Neural progenitor cell (in vitro differentiated cells): ENCODE data around the gene PTX4. TPM values are rescaled to one million over a fixed set of nuclear protein-coding genes. Genes with fewer than 3 reads are reported as not detected.
A peak's percentile ranks its signal among the peaks of the same experiment; 100 is the strongest.
"Not testable (repeated sequence)": the region's sequence is repeated elsewhere in the genome, so short reads cannot be mapped to it uniquely, and the experiment has no call there.

ENCODE experiments used
- DNase-seq: peaks from one replicate; pipeline ENCODE4 v3.0.0-alpha.2; 2016; ENCODE audit warnings: low spot score
- H2AFZ ChIP-seq: fragments of 200-600 bp; sonication (generic); replicated peaks from 2 replicates; pipeline ENCODE4 v1.6.1; 2016; ENCODE audit warnings: antibody characterized with exemption
- H3F3A ChIP-seq: fragments of 200-600 bp; sonication (generic); 2 replicates; pipeline ENCODE4 v1.6.1; 2016; ENCODE audit warnings: antibody characterized with exemption, low read depth
- H3K27ac ChIP-seq: fragments of 200-600 bp; sonication (generic); 2 replicates; pipeline ENCODE4 v1.5.1; 2016; ENCODE audit warnings: mild to moderate bottlenecking
- H3K27me3 ChIP-seq: fragments of 200-600 bp; sonication (generic); 2 replicates; pipeline ENCODE4 v1.6.1; 2016; ENCODE audit warnings: mild to moderate bottlenecking, moderate library complexity
- H3K36me3 ChIP-seq: fragments of 200-600 bp; sonication (generic); 2 replicates; pipeline ENCODE4 v1.5.1; 2016
- H3K4me1 ChIP-seq: fragments of 200-600 bp; sonication (generic); 2 replicates; pipeline ENCODE4 v1.6.1; 2016; ENCODE audit warnings: mixed run types
- H3K4me2 ChIP-seq: fragments of 200-600 bp; sonication (generic); 2 replicates; pipeline ENCODE4 v1.6.1; 2016
- H3K4me3 ChIP-seq: fragments of 200-600 bp; sonication (generic); 2 replicates; pipeline ENCODE4 v1.5.1; 2016
- H3K79me2 ChIP-seq: fragments of 200-600 bp; sonication (generic); 2 replicates; pipeline ENCODE4 v1.6.1; 2016; ENCODE audit warnings: low read depth
- H3K9ac ChIP-seq: fragments of 200-600 bp; sonication (generic); 2 replicates; pipeline ENCODE4 v1.6.1; 2016
- H3K9me3 ChIP-seq: fragments of 200-600 bp; sonication (generic); 2 replicates; pipeline ENCODE4 v1.5.1; 2016; ENCODE audit warnings: low read depth
- H4K20me1 ChIP-seq: fragments of 200-600 bp; sonication (generic); 2 replicates; pipeline ENCODE4 v1.6.1; 2016; ENCODE audit warnings: low read depth
- H3K27ac Mint-ChIP-seq: 3 replicates; pipeline ENCODE4 v1.8.0; 2021; ENCODE audit warnings: mixed read lengths
- H3K27me3 Mint-ChIP-seq: 2 replicates; pipeline ENCODE4 v1.8.0; 2022; ENCODE audit warnings: low read depth, mild to moderate bottlenecking, inconsistent platforms, moderate library complexity, mixed read lengths; ENCODE audit not compliant: insufficient read depth
- H3K36me3 Mint-ChIP-seq: 3 replicates; pipeline ENCODE4 v1.8.0; 2021; ENCODE audit warnings: mixed read lengths
- H3K4me1 Mint-ChIP-seq: 3 replicates; pipeline ENCODE4 v1.8.0; 2021; ENCODE audit warnings: mixed read lengths
- H3K4me3 Mint-ChIP-seq: 3 replicates; pipeline ENCODE4 v1.8.0; 2021; ENCODE audit warnings: mild to moderate bottlenecking, moderate library complexity, mixed read lengths
- H3K9me3 Mint-ChIP-seq: 3 replicates; pipeline ENCODE4 v1.8.0; 2020; ENCODE audit warnings: mixed read lengths
- EZH2 ChIP-seq: fragments of 200-600 bp; sonication (generic); IDR thresholded peaks from 2 replicates; pipeline ENCODE4 v1.6.1; 2017; ENCODE audit warnings: antibody characterized with exemption, mild to moderate bottlenecking, moderate library complexity
- EZH2phosphoT487 ChIP-seq: fragments of 200-600 bp; sonication (generic); IDR thresholded peaks from 2 replicates; pipeline ENCODE4 v1.6.1; 2017; ENCODE audit warnings: antibody characterized with exemption
- total RNA-seq: library from RNA; depleted of rRNA; stranded (reverse); fragments of >200 nt; gene quantifications from 2 replicates; pipeline ENCODE4 v1.2.3, GENCODE V29; 2015; ENCODE audit warnings: low replicate concordance
- TF ChIP-seq, protein P1 (sequence below): fragments of 200-600 bp; sonication (generic); IDR thresholded peaks from 2 replicates; pipeline ENCODE4 v1.5.1; 2017; ENCODE audit warnings: antibody characterized with exemption, mild to moderate bottlenecking

PTX4 gene
- total RNA-seq, 1 donor from 2014 or later: not detected

DNA sequence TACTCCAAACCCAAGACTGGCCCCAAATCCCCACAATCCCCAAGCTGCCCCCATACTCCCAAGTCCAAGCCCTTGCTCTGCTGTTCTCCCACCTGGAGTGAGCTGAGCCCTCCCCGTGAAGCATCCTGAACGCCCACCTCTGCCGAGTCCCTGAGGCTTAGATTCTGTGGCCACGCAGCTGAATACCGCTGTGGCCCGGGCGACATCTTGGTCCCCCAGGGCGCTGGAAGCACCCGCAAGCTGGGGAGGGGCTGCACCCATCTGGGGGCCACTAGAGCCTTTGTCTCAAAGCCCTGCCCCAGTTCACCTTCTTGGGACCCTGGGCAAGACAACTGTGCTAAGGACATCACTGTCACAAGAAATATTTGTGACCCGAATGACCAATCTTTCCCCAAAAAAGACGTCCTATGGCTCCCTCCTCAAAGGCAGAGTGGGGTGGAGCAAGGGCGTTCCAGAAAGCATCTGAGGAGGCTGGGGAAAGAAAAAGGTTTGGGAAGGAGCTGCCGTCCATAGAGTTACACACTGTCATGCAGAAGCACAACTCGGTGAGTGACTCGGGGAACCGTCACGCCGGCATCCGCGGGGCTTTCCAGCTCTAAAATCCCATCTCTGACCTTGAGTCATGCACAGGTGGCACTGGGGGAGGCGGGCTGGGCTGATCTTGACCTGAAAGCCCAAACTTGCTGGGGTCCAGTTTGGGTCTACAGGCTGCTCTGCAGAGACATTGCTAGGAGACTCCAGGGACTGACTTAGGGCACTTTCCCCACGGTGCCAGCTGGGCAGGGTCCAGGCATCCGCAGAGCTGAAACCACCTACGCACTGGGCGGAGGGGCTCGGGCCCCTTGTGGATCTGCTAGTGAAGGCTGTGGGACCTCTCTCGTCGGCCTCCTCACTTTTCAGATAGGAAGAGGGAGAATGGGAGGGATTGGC is 6.6 kb downstream of the PTX4 start:
- Histone ChIP-seq H3K79me2 (no peaks in the 10 kb centered on the region), H3K9me3 (no peaks in the 10 kb centered on the region)

GRCh38 chr16:1478937-1479336 is 9.8 kb downstream of the PTX4 start:
- not testable (repeated sequence) for H4K20me1 ChIP-seq, H2AFZ ChIP-seq, H3K36me3 Mint-ChIP-seq, H3K4me3 ChIP-seq, H3K4me1 ChIP-seq, H3K9ac ChIP-seq, H3K4me2 ChIP-seq, H3K4me1 Mint-ChIP-seq, H3K9me3 Mint-ChIP-seq, H3K36me3 ChIP-seq, H3K79me2 ChIP-seq, H3K27ac Mint-ChIP-seq, H3K9me3 ChIP-seq, DNase-seq, H3K27me3 Mint-ChIP-seq, H3K4me3 Mint-ChIP-seq, H3K27ac ChIP-seq, H3F3A ChIP-seq
- peaks cover 22% of the 10 kb centered on the region for H3K27me3 ChIP-seq

More for the DNA sequence above, 6.6 kb downstream of the PTX4 start:
- Histone ChIP-seq H2AFZ (no peak overlapping the region), H3F3A (no peaks in the 10 kb centered on the region), H3K4me3 (no peak overlapping the region), H3K9ac (no peak overlapping the region), H3K27me3 (peaks cover 30% of the 10 kb centered on the region), H3K27ac (no peak overlapping the region), H3K36me3 (no peaks in the 10 kb centered on the region), H4K20me1 (no peaks in the 10 kb centered on the region), H3K4me1 (no peaks in the 10 kb centered on the region), H3K4me2 (no peak overlapping the region)
- Mint-ChIP-seq H3K9me3 (peaks cover 2% of the 10 kb centered on the region), H3K27me3 (peaks cover 11% of the 10 kb centered on the region), H3K27ac (no peak overlapping the region), H3K4me1 (no peaks in the 10 kb centered on the region), H3K36me3 (no peaks in the 10 kb centered on the region), H3K4me3 (no peak overlapping the region)
- no peak for DNase-seq
- no peak for TF ChIP-seq EZH2
- no peak for TF ChIP-seq EZH2phosphoT487
- TF ChIP-seq, protein P1, sequence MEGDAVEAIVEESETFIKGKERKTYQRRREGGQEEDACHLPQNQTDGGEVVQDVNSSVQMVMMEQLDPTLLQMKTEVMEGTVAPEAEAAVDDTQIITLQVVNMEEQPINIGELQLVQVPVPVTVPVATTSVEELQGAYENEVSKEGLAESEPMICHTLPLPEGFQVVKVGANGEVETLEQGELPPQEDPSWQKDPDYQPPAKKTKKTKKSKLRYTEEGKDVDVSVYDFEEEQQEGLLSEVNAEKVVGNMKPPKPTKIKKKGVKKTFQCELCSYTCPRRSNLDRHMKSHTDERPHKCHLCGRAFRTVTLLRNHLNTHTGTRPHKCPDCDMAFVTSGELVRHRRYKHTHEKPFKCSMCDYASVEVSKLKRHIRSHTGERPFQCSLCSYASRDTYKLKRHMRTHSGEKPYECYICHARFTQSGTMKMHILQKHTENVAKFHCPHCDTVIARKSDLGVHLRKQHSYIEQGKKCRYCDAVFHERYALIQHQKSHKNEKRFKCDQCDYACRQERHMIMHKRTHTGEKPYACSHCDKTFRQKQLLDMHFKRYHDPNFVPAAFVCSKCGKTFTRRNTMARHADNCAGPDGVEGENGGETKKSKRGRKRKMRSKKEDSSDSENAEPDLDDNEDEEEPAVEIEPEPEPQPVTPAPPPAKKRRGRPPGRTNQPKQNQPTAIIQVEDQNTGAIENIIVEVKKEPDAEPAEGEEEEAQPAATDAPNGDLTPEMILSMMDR: no peak

- Mint-ChIP-seq H3K27me3 (peaks cover 10% of the 10 kb centered on the region), H3K4me1 (peaks cover 13% of the 10 kb centered on the region), H3K9me3 (peaks cover 2% of the 10 kb centered on the region), H3K36me3 (no peaks in the 10 kb centered on the region), H3K4me3 (no peak overlapping the region), H3K27ac (no peak overlapping the region)
- Histone ChIP-seq H3K4me2 (no peak overlapping the region), H3K4me3 (no peak overlapping the region), H4K20me1 (no peaks in the 10 kb centered on the region), H3K27ac (no peak overlapping the region), H3K27me3 (peaks cover 4% of the 10 kb centered on the region), H3K9ac (no peak overlapping the region), H3K79me2 (peaks cover 24% of the 10 kb centered on the region), H3K9me3 (no peaks in the 10 kb centered on the region), H3K36me3 (no peaks in the 10 kb centered on the region), H2AFZ (no peak overlapping the region), H3K4me1 (peaks cover 9% of the 10 kb centered on the region), H3F3A (peaks cover 9% of the 10 kb centered on the region)
- TF ChIP-seq, protein P1: no peak
- no peak for DNase-seq
Measured at GRCh38 chr16:1477033-1477432, 11.7 kb downstream of the PTX4 start.

GRCh38 chr16:1475552-1476114 is 13.1 kb downstream of the PTX4 start:
- peak overlapping the region; percentile 82 for H2AFZ ChIP-seq
- peak overlapping the region; percentile 72 for H3K9ac ChIP-seq
- H3K27ac Mint-ChIP-seq: peak overlapping the region; percentile 53
- TF ChIP-seq, protein P1: no peak
- TF ChIP-seq EZH2 (no peak), EZH2phosphoT487 (no peak)
- peaks cover 2% of the 10 kb centered on the region for H3K9me3 Mint-ChIP-seq
- no peaks in the 10 kb centered on the region for H3K27me3 ChIP-seq
- no peaks in the 10 kb centered on the region for H4K20me1 ChIP-seq
- H3K4me3 Mint-ChIP-seq: peak overlapping the region; percentile 90
- H3K36me3 ChIP-seq: no peaks in the 10 kb centered on the region
- peak overlapping the region; percentile 98 for H3K4me2 ChIP-seq
- peak overlapping the region; percentile 69 for H3K4me3 ChIP-seq
- H3K36me3 Mint-ChIP-seq: no peaks in the 10 kb centered on the region
- peaks cover 9% of the 10 kb centered on the region for H3K4me1 ChIP-seq
- peaks cover 8% of the 10 kb centered on the region for H3K27me3 Mint-ChIP-seq
- H3F3A ChIP-seq: peaks cover 9% of the 10 kb centered on the region
- no peak overlapping the region for H3K27ac ChIP-seq
- H3K9me3 ChIP-seq: no peaks in the 10 kb centered on the region
- no peak for DNase-seq
- H3K79me2 ChIP-seq: peaks cover 38% of the 10 kb centered on the region
- peaks cover 16% of the 10 kb centered on the region for H3K4me1 Mint-ChIP-seq
